HuH-7 (cell line): Measurements from ENCODE around the gene TMEM208.

Source experiments
- DNase-seq: peaks from one replicate; pipeline ENCODE4 v3.0.0; 2011; ENCODE audit warnings: low spot score

The TMEM208 gene

GRCh38 chr16:67209565-67209964, 17.4 kb upstream of the TMEM208 start:
- DNase-seq = no peak

- DNase-seq = no peak
These were observed 16.6 kb upstream of the TMEM208 start for GRCh38 chr16:67210069-67210937.

- no peak for DNase-seq
These were observed 15.3 kb upstream of the TMEM208 start for GRCh38 chr16:67211674-67212073.

- no peak for DNase-seq
These were observed 14.2 kb upstream of the TMEM208 start for GRCh38 chr16:67212766-67213165.

GRCh38 chr16:67213197-67214019, 13.5 kb upstream of the TMEM208 start:
- DNase-seq = no peak

- DNase-seq = no peak
These were observed 11.2 kb upstream of the TMEM208 start for GRCh38 chr16:67215706-67216105.

- DNase-seq = no peak
These were observed 10.1 kb upstream of the TMEM208 start for GRCh38 chr16:67216612-67217490.

GRCh38 chr16:67223992-67224391, 2.9 kb upstream of the TMEM208 start:
- DNase-seq = no peak

GRCh38 chr16:67226295-67226803, 581 bp upstream of the TMEM208 start:
- no peak for DNase-seq

- no peak for DNase-seq
These were observed 614 bp downstream of the TMEM208 start for GRCh38 chr16:67227567-67227921.

- DNase-seq = no peak
These were observed 1.3 kb downstream of the TMEM208 start for GRCh38 chr16:67228034-67228785.

GRCh38 chr16:67228905-67229304, 2.0 kb downstream of the TMEM208 start:
- no peak for DNase-seq

- DNase-seq = no peak
These were observed 3.2 kb downstream of the TMEM208 start for GRCh38 chr16:67229906-67230808.

- no peak for DNase-seq
These were observed 4.1 kb downstream of the TMEM208 start for GRCh38 chr16:67230809-67231660.

- no peak for DNase-seq
These were observed 6.7 kb downstream of the TMEM208 start for GRCh38 chr16:67233596-67233995.

- no peak for DNase-seq
These were observed 7.3 kb downstream of the TMEM208 start for GRCh38 chr16:67234180-67234597.

- DNase-seq = no peak
These were observed 9.1 kb downstream of the TMEM208 start for GRCh38 chr16:67235816-67236562.
